Measurements from ENCODE around the gene NPS.

Gene NPS

GRCh38 chr10:127549009-127549408 is at the start of gene NPS:
Gene NPS, plus strand, starts transcription at chr10:127549309. Its CDS starts 60 bp downstream, at chr10:127549369.
- DNase-seq: no peak

DNA sequence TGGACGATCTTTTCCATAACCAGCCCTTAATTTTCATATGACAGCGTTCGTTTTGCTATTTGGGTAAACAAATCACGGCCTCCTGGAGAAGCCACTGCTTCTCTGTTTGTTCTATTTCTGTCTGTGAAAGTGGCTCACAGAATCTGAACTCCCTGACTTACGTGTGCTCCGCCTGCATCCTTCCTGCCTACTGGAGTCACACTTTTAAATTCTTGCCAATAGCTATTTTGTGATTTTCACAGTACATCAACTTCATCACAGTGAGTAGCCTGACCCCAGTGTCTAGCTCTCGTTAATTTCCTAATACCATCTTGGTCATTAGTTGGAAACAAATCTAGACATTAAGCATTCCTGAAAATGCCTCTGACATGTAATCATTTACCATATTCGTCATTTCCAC is 49.0 kb upstream of the NPS start:
- DNase-seq: no peak

GRCh38 chr10:127506094-127506493 is 43.0 kb upstream of the NPS start:
- no peak for DNase-seq

DNA sequence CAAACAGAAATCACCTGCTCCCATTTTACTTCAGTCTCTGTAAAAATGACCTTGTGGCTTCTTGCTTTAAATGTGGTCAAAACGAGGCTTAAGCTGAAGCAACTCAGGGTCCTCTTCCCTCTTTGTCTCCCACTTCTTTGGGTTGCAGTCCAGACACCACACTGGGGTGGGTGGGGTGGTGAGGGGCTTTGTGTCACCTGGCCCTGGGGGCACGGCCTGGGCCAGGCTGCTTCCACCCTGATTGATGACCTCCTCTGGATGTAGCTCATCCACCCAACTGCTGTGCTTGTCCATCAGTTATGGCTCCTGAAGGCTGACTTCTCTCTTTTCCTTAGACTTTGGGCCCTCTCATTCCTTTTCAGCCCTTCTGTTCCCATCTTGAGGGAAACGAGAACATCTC is 26.8 kb upstream of the NPS start:
- DNase-seq: no peak

GRCh38 chr10:127523476-127523875 is 25.6 kb upstream of the NPS start:
- DNase-seq: no peak

GRCh38 chr10:127524229-127524628 is 24.9 kb upstream of the NPS start:
- DNase-seq: no peak

DNA sequence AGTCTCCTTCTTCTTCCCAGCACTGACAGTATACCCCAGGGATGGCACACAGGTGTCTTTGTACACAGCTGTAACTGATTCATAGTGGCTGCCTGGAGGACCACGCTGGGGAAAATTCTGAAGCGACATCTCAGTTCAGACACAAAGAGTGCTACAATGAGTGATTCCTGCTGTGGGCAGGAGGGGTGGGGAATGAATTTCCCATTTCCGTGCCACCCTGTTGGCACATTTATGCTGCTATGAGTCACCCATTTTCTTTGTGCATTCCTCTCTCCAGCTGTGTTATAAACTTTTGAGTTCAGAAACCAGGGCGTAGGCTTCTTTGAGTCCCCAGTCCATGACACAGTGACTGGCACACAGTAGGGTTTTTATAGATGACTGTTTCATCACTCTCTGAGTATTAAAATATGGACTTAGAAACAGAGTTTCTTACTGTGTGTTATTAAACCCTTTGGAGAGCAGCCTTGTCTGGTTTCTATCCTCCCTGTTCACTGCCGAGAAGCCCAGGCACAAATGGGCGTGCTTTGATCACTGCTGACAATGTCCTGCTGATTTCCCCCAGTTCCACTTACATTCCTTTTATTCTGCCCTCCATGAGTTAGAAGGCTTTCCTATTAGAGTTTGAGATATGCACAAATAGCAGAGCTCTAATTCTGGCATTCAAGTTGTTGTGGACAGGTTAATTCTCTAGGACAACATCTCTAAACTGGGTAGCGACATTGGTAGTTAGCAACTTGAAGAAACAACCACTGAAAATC is 24.0 kb upstream of the NPS start:
- DNase-seq: no peak

- DNase-seq: no peak
These were observed 23.4 kb upstream of the NPS start for GRCh38 chr10:127525686-127526085.

DNA sequence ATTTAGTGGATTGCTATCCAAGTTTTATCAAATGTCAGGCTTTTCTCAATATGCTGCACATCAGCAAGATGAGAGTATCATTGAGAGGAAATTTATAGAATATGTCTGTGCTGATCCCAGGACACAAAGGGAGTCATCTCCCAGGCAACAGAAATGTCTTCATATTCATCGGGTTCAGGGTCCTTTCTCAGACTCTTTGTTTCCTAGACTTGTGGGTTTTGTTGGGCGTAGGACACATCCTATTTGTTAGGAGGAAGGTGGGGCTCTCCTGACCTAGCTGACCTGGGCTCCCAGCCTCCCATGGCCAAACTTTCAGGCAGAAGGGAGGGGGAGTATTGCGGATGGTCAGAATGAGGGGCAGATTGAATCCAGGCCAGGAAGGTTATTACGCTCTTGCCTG is 22.9 kb upstream of the NPS start:
- no peak for DNase-seq

DNA sequence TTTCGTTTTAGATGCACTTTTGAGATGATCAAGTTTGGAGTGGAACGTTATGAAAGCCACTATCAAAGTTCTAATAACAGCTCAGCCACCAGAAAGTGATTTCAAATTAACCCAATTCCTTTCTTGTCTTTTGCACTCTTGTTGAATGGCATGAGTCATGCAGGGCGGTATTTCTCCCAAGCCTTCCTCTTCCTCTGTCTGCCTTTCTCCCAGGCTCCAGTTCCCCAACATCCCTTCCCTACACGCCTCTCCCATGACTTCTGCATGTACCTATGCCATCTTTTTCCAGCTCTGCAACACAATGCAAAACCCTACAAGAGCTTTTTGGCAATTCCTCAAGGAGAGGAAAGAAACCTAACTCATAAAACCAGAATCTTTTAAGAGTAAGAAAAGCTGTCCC is 21.8 kb upstream of the NPS start:
- no peak for DNase-seq

- DNase-seq: no peak
These were observed 21.2 kb upstream of the NPS start for GRCh38 chr10:127527891-127528290.

DNA sequence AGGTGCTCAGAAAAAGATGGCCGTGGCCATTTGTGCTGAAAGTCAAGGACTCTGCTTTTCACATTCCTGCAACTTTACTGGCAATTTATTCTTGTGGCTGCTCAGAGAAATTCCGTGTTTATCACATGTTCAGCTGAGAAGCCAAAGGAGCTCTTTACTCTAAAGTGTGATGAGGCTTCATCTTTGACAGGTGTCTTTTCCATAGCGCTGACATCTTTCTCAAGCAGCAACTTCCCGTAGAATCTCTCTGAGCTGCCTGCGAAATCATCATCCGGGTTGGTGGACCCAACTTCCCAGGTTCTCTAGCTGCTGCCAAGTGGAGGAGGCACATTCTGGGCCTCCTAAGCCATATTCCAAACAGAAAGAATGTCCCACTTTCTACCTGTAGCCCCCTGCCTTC is 16.9 kb upstream of the NPS start:
- DNase-seq: no peak

GRCh38 chr10:127532659-127533058 is 16.4 kb upstream of the NPS start:
- no peak for DNase-seq

DNA sequence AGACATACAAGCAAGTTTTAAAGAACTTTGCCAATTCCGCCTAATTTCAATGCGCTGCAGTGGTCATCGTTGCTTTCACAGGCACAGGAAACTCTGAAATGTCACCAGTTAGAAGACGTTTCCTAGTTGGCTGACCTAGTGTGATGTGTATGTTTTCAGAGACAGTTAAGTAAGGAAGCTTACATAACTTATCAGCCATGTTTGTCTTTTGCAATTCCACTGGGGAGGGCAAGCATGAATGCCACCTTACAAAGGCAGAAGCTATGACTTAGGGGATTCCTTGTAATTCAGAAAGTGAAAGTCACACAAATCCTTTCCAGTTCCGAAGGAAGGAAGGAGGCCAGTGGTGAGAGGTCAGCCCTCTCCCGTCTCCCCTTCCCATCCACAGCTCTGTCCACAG is 15.0 kb upstream of the NPS start:
- DNase-seq: no peak

DNA sequence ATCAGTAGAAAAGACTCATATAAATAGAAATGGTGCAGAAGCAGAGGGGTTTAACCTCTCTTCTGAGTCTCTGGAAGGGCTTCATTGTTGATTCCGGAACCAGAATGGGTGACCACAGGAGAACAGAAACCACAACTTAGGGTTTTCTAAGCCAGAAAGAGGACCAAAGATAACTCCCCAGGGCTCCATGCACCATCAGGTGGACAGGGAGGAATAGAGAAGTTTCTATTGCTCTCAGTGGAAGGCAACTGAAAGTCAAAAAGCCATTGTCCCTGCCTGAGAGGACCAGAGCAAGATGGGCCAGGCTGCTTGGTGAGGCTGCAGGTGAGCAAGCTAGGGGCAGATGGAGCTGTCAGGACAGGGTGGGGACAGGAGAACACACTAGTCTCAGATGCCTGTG is 14.6 kb upstream of the NPS start:
- DNase-seq: no peak

GRCh38 chr10:127535802-127536515 is 13.2 kb upstream of the NPS start:
- no peak for DNase-seq

GRCh38 chr10:127536972-127537760 is 11.9 kb upstream of the NPS start:
- no peak for DNase-seq

DNA sequence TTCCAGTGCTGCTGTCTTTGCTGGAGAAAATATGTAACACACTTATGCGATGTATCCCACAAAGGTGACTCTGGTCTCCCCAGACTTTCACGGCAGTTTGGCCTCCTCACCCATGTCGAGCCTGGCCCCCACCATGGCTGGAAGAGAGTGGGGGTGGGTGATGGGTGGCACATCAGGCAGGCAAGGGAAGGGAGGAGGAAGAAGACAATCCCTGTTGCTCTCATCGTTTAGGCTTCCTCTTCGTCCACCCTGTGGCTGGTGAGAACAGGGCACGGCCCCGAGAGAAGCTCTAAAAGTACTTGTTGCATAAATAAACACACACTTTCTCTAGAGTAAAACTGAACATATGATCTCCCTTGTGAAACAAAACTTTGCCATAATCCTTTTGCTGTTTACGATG is 11.2 kb upstream of the NPS start:
- DNase-seq: no peak

GRCh38 chr10:127548022-127548421 is 1.1 kb upstream of the NPS start:
- no peak for DNase-seq

- no peak for DNase-seq
These were observed 1.8 kb downstream of the NPS start for GRCh38 chr10:127550861-127551260.

DNA sequence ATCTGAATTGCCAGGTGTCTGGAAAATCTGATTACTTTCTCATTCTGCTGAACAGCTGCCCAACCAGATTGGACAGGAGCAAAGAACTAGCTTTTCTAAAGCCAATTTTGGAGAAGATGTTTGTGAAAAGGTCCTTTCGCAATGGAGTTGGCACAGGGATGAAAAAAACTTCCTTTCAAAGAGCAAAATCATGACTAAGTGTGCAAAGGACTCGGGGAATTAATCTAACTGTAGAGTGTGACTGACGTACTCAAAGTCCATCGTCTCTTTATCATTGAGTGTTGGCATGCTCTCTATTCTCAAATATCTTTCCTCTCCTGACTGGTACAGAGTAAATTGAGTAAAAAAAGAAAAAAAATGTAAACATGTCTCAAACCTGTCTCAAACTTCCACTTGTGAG is 3.3 kb downstream of the NPS start:
- DNase-seq: no peak

DNA sequence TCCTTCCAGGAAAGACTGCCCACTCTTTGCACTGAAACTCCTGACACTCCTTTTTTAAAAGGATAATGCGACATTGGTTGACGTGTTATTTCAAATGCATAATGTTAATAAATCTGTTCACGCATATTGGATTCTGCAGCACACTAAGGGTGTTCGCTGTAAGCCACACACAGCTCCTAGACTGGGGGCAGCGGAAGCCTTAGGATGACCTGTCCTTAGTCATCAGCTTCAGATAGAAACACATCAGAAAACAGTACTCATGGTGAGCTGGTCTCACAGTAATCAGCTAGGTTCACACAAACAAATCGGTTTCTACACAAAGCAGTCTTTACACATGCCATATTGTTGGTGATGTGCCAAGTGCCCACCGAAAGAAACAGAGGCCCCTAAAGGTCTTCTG is 4.3 kb downstream of the NPS start:
- no peak for DNase-seq

GRCh38 chr10:127556916-127557315 is 7.8 kb downstream of the NPS start:
- DNase-seq: no peak

- no peak for DNase-seq
These were observed 12.5 kb downstream of the NPS start for GRCh38 chr10:127561647-127562046.
